ENCODE measurements around the gene MYO6.
"Not testable (repeated sequence)": the region's sequence is repeated elsewhere in the genome, so short reads cannot be mapped to it uniquely, and the experiment has no call there.

Gene MYO6

DNA sequence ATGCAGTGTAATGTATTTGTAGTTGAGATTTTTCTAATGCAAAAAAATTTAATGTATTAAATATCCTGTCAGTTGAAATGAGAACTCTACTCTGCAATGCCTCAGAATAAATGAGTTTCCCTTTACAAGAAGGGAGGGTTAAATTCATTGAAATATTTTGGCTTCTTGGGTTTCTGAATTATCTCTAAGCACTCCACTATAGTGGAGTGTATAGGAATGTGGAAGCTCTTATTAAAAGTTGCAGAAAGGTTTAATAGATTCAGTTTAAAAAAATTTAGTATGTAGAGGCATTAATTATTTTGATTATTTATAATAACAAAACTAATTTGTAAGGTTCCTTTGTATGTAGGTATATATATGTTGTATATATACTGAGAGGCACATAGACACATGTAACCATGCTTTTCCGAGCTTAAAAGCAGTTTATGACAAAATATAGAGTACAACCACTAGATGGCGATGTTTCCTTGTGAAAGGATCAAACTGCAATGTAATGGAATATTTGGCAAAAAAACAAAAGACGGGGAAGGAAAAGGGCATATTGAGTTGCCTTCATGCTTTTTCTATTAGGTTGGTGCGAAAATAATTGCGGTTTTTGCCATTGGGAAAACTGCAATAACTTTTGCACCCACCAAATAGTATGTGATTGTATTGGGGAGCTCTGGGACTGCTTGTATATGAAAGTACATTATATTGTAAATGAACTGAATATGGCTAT lies 144.2 kb downstream of the MYO6 start:
- DNase-seq: peak in 2 of 5 experiments; percentile 3 to 42

DNA sequence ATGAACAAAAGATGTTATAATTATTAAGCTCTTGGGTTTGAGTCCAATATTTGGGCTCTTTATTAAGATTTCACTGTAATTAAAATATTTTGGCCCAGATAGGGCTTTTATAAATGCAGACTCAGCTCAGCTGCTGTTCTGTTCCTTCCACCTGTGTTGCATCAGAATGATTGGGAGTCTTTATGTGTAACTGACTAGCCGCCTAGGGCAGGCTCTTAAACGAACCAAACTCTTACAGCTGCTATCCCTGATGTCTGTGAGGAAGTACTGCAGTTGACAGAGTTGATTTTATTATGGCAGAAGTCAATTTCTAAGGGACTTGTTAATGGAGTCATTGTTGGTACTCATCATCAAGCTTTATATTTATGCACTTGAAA lies 144.7 kb downstream of the MYO6 start:
- DNase-seq: no peak

DNA sequence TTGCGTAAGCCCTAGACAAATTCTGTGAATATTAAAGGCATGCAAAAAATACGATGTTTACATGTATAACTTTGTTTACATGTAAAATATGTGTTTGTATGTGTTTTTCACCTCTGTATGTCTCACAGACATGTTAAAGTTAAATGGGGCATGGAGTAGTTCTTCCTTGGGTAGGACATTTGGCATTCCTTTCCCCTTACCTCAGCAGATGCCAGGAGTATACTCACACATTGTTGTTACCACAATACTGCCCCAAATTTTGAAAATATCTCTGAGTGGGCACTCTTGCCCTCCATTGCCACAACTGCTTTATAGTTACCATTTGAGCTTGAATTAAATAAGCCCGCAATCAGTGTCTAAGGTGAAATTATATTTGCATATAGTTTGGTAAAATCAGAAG lies 147.5 kb downstream of the MYO6 start:
- DNase-seq: no peak

DNA sequence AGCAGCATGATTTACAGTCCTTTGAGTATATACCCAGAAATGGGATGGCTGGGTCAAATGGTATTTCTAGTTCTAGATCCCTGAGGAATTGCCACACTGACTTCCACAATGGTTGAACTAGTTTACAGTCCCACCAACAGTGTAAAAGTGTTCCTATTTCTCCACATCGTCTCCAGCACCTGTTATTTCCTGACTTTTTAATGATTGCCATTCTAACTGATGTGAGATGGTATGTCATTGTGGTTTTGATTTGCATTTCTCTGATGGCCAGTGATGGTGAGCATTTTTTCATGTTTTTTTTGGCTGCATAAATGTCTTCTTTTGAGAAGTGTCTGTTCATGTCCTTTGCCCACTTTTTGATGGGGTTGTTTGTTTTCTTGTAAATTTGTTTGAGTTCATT lies 151.2 kb downstream of the MYO6 start:
- not testable (repeated sequence) for DNase-seq

DNA sequence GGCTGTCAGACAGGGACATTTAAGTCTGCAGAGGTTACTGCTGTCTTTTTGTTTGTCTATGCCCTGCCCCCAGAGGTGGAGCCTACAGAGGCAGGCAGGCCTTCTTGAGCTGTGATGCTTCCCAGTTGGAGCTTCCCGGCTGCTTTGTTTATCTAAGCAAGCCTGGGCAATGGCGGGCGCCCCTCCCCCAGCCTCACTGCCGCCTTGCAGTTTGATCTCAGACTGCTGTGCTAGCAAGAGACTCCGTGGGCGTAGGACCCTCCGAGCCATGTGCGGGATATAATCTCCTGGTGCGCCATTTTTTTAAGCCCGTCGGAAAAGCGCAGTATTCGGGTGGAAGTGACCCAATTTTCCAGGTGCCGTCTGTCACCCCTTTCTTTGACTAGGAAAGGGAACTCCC lies 156.1 kb downstream of the MYO6 start:
- not testable (repeated sequence) for DNase-seq

DNA sequence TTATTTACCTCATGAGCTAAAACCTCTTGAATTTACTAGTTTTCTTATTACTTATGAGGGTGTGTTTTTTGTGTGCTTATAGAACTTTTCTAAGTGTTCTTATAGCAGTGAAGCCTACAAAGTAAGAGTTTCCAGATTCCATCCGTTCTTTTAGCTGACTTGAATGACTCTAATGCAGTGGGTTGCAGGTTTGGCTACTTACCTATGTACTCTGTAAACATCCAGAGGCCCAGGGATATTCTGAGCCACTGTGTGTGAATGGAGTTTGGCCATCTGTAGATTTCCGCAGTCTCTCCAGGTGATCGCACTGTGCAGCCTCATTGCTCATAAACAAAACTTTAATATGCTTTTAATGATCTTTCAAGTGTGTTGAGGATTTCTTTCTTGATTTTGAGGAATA lies 157.8 kb downstream of the MYO6 start:
- no peak for DNase-seq

DNA sequence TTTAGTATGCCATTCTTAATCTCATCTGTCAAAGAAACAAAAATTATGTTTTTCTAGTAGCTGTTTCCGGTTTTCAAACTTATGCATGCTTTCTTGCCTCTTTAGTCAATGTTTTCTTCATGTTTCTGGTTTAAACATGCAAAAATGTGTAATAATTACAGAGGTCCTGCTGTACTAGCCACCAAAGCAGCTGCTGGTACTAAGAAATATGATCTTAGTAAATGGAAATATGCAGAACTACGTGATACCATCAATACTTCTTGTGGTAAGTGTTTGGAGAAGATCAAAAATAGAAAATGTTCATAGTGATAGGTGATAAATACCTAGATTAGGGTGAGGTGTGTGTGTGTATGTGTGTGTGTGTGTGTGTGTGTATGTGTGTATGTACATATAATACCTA lies 158.4 kb downstream of the MYO6 start:
- DNase-seq: peak in 1 of 5 experiments; percentile 43

DNA sequence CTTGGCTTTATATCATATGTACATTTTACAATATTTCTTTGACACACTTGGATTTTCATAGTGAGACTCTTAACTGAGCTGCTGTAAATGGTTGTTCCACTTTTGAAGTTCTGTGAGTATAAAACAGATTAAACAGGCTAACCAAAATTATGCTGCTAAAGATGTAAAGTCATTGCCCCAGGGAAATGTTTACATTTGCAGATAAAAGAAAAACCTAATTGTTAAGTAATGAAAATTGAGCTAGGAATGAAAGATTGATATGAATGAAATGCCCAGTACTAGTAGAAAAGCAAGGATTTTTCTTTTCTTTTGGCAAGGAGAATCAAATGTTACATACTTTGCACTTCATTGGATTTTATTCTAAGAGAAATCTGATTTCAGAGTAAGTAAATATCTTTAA lies 164.0 kb downstream of the MYO6 start:
- no peak for DNase-seq

DNA sequence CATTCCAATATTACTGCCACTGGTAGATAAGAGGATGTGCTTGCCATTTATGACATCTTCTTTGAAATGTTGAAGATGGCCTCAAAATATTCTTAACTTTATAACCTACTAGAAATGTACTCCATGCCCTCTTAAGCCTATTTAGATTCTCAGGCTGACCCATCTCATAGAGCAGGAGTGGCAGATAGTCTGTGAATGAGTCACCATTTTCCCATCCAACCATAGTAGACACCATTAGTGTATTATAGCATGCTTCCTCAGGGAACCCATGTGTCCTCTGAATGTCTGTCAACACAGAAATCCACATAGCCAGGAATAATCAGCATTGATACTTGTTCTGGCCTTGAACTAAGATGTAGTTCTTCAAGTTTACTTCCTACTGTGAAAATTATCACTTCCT lies 173.2 kb downstream of the MYO6 start:
- no peak for DNase-seq

DNA sequence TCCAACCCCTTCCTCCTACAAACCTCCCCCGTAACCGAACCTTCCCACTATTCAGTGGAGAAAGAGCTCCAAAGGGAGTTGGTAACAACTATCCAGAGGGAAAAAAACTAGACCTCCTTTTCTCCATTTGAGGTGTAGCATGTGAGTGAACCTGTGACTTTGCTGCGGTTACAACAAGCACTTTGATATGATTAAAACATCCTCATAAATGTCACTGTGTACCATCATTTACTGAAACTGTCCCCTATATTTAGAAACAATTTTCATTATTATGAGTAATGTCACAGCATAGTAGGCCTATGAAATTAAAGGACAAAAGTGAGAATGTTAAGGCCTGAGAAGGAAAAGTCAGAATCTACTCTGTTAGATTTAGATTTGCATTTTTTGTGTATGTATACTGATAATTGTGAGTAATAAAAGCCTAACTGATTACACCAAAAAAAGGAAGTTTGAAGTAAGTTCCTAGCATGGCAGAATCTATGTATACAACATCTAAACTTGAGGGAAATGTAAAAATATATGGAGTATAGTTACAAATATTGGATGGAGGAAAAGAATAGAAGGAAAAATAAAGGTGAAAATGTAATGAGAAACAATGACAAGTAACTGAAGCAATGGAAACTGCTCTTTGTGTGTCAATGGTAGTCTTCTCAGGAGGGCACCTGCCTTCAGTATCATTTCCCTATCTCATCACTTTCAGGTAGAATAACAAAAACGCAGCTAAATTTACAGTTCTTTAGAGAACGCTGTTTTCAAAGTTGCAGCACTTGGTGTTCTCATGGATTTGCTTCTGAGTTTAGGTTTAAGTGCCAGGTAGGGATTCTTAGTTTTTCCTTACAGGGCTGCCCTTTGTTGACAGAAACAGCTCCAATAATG lies 177.5 kb downstream of the MYO6 start:
- no peak for DNase-seq

DNA sequence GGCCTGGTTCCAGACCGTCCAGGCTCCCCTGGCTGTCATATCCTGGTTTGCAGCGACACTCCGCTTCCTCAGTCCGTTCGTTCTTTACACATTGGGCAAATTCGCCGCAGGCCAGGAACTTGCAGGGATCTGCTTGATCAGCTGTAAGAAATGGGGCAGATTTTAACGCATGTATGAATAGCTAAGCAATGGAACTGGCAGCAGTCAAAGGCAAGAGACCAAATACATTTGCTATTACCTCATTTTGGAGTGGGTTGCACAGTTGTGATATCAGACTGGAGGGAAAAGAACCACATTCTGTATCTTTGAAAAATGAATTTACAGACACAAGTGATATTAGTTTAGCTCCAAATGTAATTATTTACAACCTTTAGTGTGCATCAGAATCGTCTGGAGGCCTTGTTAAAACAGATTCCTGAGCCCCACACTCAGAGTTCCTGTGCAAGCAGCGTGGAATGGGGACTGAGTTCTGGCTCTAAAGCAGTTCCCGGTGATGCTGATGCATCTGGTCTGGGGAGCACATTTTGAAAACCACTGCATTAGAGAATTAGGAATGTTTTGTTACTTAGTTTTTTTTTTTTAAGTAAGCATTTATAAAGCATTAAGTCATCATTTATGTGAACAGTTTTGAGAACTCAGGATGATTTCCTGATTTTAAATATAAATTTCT lies 182.1 kb downstream of the MYO6 start:
- no peak for DNase-seq

DNA sequence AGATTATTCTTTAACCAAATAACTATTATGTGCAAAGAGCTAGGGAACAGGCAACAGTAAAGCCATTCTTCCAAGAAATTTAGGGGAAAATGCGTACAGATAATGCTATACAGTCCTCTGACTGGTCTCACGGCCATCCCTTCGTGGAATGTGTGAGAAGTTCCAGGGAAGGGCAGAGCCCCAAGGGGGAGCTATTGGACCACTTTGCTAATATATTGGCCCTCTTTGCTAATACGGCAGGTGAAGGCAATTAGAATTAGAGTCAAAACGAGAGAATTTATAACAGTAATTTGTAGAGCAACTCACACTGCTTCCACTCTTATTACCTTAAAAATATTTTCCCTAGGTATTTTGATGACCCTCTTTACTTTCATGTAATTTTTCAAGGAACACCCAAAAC lies 183.0 kb downstream of the MYO6 start:
- no peak for DNase-seq

DNA sequence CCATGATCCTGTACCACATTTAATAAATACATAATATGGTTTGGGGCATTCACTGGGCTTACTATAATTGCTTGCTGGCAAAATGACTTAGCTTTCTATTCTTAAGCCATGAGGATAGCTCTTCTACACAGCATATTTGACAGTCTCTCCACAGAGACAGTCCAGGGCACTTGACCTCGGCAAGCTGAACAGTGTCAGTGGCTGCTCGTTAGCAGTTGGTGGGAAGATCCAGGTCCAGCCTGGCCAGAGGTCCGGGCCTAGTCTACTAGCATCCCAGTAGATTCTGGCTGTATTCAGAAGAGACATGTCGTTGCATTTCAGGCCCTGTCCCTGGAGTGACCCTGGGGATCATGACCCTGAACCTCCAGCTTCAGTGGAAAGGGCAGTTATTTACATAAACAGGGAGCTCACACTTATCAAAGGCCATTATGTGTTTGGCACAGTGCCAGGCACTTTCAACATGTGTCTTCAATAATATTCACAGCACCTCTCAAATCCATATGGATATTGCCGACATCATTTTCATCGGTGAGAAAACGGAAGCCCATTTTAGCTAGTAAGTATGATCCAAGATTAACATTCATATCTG lies 184.4 kb downstream of the MYO6 start:
- DNase-seq: no peak

DNA sequence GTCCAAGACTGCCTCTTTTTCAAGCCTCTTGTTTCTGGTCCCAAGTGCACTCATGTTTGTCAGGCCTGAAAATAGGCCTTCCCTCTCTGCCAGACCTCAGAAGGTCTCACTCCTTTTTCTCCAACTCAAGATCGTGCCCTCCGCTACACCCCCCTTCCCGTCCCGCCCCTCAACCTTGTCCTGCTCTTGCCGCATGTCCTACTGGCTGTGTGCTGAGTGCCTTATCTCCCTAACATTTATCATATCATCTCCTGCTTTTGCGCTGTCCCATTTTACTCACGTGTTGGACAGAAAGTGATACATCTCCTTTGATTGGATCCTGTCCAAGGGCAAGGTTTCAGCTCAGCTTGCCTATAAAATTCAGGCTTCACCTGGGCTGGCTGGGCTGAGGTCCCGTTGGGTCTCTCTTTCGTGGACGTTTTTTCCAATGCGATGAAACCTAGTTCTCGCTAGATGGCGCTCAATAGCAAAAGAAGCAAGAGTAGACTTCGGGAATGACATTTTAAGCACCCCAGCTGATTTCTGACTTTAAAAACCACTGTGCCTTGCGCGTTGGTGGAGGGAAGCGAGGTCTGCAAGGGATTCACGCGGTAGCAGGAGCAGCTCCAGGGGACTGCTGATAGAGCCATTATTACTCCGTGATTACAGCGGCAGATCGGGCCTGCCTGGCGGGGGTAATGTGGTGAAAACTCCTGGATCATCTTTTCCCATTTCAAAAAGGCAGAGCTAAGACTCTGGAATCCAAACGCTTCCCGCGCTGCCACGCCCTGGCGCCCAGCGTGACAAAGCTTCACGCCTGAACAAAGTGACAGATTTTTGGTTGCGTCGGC lies 185.8 kb downstream of the MYO6 start:
- peak in 1 of 5 experiments; percentile 55 for DNase-seq

DNA sequence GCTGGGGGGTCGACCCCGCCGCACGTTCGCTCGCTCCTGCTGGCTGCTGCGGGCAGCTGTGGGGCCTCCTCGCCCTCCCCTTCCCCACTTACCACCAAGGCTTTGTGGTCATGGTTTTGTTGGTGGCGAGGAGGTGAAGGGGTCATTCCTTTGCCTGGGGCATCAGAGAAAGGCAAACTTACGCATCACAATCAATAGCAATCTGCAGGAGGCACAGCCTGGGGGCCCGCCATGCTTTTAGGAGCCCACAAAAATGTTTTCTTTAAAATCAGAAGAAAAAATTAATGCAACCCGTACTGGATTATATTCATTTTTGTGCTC lies 186.4 kb downstream of the MYO6 start:
- DNase-seq: no peak

DNA sequence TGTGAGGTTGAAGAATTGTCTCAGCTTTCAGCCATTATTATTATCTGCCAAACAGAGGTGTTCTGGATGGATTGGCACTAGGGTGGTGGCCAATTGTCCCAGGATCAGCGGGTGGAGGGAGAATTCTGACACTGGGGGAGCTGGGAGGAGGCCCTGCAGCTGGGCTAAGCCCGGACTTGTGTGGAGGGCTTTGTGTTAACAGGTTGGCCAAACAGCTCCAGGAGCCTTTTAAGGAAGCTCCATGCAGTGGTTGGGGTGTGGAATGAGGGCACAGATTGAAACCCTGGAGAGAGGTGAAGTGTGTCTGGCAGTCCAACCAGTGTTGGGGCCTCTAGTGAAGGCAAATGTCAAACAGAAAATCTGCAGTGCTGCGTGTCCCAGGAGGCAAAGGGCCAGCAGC lies 187.6 kb downstream of the MYO6 start:
- no peak for DNase-seq

DNA sequence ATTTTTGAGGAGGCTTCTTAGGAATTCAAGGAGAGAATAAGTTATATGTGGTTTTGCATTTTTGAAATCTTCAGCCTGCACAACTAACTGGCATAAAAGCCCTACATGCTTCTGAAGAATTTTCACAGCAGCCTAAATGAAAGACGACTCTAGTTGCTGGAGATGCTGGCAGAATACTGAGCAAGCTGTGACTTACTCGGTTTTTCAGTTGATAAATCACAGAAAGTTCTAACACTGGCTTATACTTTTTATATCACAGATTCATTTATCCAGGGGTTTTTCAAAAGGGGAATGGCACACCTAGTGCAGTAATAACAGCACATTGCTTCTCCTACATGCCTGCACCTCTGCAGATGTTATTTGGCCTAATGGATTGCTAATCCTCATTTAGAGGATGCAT lies 188.8 kb downstream of the MYO6 start:
- no peak for DNase-seq

DNA sequence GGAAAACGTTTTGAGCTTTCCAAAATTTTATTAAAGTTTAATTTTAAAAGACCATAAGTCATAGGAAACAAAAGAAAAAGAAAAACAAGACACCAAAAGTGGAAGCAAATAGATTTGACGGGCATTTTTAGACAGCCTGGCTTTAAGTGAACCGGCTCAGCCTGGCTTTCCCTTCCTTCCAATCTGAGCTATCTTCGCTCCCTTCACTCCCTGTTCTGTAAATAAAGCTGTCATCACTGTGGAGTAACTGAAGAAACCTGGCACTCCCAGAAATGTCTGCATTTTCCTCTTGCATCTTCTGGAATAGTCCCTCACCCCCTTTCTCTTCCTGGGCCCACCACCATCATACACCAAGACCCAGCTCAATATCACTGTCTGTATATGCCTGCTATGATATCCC lies 191.5 kb downstream of the MYO6 start:
- no peak for DNase-seq

DNA sequence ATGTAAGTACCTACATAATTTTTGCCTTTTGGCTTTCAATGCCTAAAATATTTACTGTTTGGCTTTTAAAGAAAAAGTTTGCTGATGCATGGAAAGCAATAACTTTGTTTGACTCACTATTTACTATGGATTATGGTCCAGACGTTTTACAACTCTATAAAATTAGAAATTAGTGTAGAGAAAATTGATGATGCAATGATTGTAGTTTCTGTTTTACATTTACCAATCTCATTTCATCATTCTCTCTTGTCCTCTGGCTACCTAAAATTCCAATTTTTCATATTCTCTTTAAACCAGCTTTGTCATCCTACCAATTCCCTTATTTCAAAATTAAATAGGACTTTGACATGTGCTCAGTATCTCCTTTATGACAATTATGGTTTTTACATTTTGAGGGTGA lies 192.5 kb downstream of the MYO6 start:
- DNase-seq: no peak

DNA sequence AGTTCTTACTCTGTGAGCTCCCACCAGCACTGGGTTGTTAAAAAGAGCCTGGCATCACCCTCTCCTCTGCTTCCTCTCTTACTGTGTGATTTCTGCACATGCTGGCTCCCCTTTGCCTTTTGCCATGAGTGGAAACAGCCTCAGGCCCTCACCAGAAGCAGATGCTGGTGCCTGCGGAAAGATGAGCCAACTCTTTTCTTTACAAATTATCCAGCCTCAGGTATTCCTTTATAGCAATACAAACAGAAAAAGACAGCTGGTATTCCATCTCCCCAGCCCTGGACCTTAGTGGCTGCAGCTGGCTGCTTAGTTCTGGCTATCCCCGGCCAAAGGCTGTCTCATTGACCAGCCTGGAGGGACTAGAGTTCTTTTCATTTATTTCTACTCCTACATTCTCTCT lies 194.3 kb downstream of the MYO6 start:
- DNase-seq: no peak

DNA sequence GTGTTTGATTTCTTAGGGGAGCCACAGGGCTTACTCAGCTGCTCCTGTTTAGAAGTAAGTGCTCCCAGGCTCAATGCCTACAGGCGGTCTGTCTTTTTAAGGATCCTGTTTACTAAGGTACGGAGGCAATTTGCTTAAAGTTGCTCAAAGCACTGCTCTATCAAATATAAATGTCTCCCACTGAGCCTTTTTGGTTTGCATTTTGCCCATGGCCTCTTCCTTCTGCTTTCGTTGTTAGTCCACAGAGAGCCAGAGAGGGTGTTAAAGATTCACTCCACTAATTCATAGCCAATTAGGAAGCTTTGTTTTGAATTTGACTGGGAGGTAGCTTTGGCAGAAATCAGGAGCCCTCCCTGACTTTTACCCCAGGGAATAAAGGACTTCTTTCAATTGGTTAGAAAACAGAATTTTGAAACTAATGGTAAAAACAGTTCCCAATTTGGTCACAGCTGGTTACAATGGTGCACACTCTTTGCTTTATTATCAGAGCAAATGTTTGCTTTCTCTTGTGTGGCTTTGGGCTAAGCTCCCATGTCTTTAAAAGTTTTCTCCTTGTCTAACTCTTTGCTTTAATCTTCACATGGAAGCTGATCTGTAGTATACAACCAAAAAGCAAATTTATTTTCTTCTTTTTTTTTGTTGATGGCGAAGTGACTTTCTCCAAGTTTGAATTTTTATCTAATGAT lies 197.2 kb downstream of the MYO6 start:
- no peak for DNase-seq

DNA sequence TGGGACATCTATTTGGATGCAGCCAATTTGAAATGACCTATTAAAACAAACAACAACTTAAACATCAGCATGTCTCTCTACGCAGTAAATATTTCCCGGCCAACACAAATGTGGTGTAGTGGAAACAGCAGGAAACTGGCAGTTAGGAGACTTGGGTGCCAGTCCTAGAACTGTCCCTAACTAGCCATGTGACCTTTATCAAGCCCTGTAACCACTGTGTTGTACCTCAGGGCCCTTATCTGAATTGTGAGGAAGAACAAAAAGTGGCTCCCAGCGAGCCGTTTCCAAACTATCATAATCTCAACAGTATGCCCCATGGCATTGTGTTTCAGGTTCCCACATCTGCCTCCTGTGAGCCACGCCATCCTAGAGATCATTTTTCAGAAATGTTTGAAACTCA lies 198.9 kb downstream of the MYO6 start:
- DNase-seq: no peak

All from T-helper 2 cell (primary cell).